DND-41 (cell line): ENCODE results near the gene LY6G6F.

Experiments
- CTCF ChIP-seq: IDR thresholded peaks from 2 replicates; pipeline ENCODE4 v1.5.1; 2012; ENCODE audit warnings: borderline replicate concordance, low read length, moderate library complexity, mild to moderate bottlenecking; ENCODE audit not compliant: poor library complexity, severe bottlenecking; ENCODE audit errors: extremely low read depth
- EZH2 ChIP-seq: IDR thresholded peaks from 3 replicates; pipeline ENCODE4 v1.6.1; 2012; ENCODE audit warnings: borderline replicate concordance, low read depth, mild to moderate bottlenecking, moderate library complexity, low read length, inconsistent platforms; ENCODE audit not compliant: severe bottlenecking

GRCh38 chr6:31705931-31706330, 735 bp upstream of the LY6G6F start:
- no peak for TF ChIP-seq CTCF
- no peak for TF ChIP-seq EZH2
